Measurements from ENCODE around the gene PARD3B.

Gene PARD3B

GRCh38 chr2:204931562-204931961 is 386.3 kb downstream of the PARD3B start:
- H3K4me3 ChIP-seq (ENCODE audit: low read length) = no peak overlapping the region
- H3K4me1 ChIP-seq (ENCODE audit: control insufficient read depth, low read length) = no peaks in the 10 kb centered on the region
- H3K79me2 ChIP-seq (ENCODE audit: control insufficient read depth, low read length) = no peaks in the 10 kb centered on the region
- TF ChIP-seq EZH2phosphoT487 (IDR thresholded peaks at IDR 0.05; ENCODE audit: borderline replicate concordance, low read length) = no peak
- no peak for TF ChIP-seq CTCF (IDR thresholded peaks at IDR 0.05; ENCODE audit: low read depth, low read length, poor library complexity, severe bottlenecking)
- H3K4me2 ChIP-seq (ENCODE audit: low read length) = no peak overlapping the region
- H3K27me3 ChIP-seq (ENCODE audit: control insufficient read depth, low read length) = no peaks in the 10 kb centered on the region
- H4K20me1 ChIP-seq (ENCODE audit: control insufficient read depth, insufficient read depth, low read depth, low read length) = no peaks in the 10 kb centered on the region
- H3K27ac ChIP-seq (ENCODE audit: low read depth, low read length) = no peak overlapping the region
- H3F3A ChIP-seq (ENCODE audit: control insufficient read depth, insufficient read depth) = no peaks in the 10 kb centered on the region
- H3K9me3 ChIP-seq (ENCODE audit: control insufficient read depth, insufficient read depth, low read length) = no peaks in the 10 kb centered on the region
- H3K36me3 ChIP-seq (ENCODE audit: control insufficient read depth, low read length) = no peaks in the 10 kb centered on the region
- no peaks in the 10 kb centered on the region for H3K9me2 ChIP-seq (replicated peaks; ENCODE audit: control insufficient read depth, low read length)

DNA sequence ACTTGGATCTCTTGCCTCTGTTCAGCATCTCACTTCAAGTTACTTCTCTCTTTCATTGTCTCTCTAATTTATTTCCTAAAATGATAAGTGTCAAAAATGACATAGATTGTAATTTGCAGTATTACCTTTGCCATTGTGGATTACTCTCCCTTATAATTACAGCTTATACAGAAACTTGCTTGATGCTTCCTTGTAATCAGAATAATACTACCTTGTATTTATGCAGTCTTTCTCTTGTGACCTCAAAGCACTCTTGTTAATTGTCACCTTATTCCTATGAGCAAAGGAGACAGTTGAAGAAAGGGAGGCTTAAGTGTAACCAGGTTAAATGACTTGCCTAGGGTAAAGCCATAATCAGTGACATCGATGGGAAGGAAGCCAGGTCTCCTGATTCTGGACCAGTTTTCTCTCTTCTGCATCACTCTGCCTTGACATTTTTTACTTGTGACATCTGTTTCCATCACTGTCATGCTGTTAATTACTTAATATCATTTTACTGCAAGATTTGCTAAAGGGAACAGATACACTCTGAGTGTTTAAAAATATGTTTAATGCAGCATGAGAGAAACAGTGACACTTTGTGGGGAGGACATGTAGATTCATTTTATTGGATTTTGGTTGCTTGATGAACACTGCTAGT is 388.6 kb downstream of the PARD3B start:
- Histone ChIP-seq H3K4me1 (ENCODE audit: control insufficient read depth, low read length) (no peaks in the 10 kb centered on the region), H3K9me2 (replicated peaks; ENCODE audit: control insufficient read depth, low read length) (no peaks in the 10 kb centered on the region), H3F3A (ENCODE audit: control insufficient read depth, insufficient read depth) (no peaks in the 10 kb centered on the region), H3K4me2 (ENCODE audit: low read length) (no peak overlapping the region), H3K79me2 (ENCODE audit: control insufficient read depth, low read length) (no peaks in the 10 kb centered on the region), H3K9me3 (ENCODE audit: control insufficient read depth, insufficient read depth, low read length) (no peaks in the 10 kb centered on the region), H3K36me3 (ENCODE audit: control insufficient read depth, low read length) (no peaks in the 10 kb centered on the region), H3K27ac (ENCODE audit: low read depth, low read length) (no peak overlapping the region), H3K4me3 (ENCODE audit: low read length) (no peak overlapping the region), H3K27me3 (ENCODE audit: control insufficient read depth, low read length) (no peaks in the 10 kb centered on the region), H4K20me1 (ENCODE audit: control insufficient read depth, insufficient read depth, low read depth, low read length) (no peaks in the 10 kb centered on the region)
- TF ChIP-seq EZH2phosphoT487 (IDR thresholded peaks at IDR 0.05; ENCODE audit: borderline replicate concordance, low read length) (no peak), CTCF (IDR thresholded peaks at IDR 0.05; ENCODE audit: low read depth, low read length, poor library complexity, severe bottlenecking) (no peak)

GRCh38 chr2:204944927-204945326 is 399.7 kb downstream of the PARD3B start:
- Histone ChIP-seq H3K4me3 (ENCODE audit: low read length) (no peak overlapping the region), H3K79me2 (ENCODE audit: control insufficient read depth, low read length) (no peaks in the 10 kb centered on the region), H3K9me3 (ENCODE audit: control insufficient read depth, insufficient read depth, low read length) (peaks cover 5% of the 10 kb centered on the region; the same call in 1 of the 2 replicates), H4K20me1 (ENCODE audit: control insufficient read depth, insufficient read depth, low read depth, low read length) (no peaks in the 10 kb centered on the region), H3K36me3 (ENCODE audit: control insufficient read depth, low read length) (no peaks in the 10 kb centered on the region), H3K27me3 (ENCODE audit: control insufficient read depth, low read length) (no peaks in the 10 kb centered on the region), H3K4me1 (ENCODE audit: control insufficient read depth, low read length) (no peaks in the 10 kb centered on the region), H3K27ac (ENCODE audit: low read depth, low read length) (no peak overlapping the region), H3F3A (ENCODE audit: control insufficient read depth, insufficient read depth) (no peaks in the 10 kb centered on the region), H3K4me2 (ENCODE audit: low read length) (no peak overlapping the region), H3K9me2 (replicated peaks; ENCODE audit: control insufficient read depth, low read length) (no peaks in the 10 kb centered on the region)
- TF ChIP-seq EZH2phosphoT487 (IDR thresholded peaks at IDR 0.05; ENCODE audit: borderline replicate concordance, low read length) (no peak), CTCF (IDR thresholded peaks at IDR 0.05; ENCODE audit: low read depth, low read length, poor library complexity, severe bottlenecking) (no peak)
